ENCODE measurements around the gene ERC2.

- no peak for TF ChIP-seq CTCF (IDR thresholded peaks at IDR 0.05)
- no peak for TF ChIP-seq POLR2A (IDR thresholded peaks at IDR 0.05)
These were observed 608.1 kb downstream of the ERC2 start for GRCh38 chr3:55860049-55860721.

All from heart left ventricle (tissue), 13 donors.